NCI-H187 treated with DMSO at 0.1 percent for 48 hours (cell line): ENCODE measurements around the gene RAB26.

Source experiments
- DNase-seq: peaks from one replicate; lab custom pipeline; 2025; lab: John Stamatoyannopoulos, UW

RAB26 gene

DNA sequence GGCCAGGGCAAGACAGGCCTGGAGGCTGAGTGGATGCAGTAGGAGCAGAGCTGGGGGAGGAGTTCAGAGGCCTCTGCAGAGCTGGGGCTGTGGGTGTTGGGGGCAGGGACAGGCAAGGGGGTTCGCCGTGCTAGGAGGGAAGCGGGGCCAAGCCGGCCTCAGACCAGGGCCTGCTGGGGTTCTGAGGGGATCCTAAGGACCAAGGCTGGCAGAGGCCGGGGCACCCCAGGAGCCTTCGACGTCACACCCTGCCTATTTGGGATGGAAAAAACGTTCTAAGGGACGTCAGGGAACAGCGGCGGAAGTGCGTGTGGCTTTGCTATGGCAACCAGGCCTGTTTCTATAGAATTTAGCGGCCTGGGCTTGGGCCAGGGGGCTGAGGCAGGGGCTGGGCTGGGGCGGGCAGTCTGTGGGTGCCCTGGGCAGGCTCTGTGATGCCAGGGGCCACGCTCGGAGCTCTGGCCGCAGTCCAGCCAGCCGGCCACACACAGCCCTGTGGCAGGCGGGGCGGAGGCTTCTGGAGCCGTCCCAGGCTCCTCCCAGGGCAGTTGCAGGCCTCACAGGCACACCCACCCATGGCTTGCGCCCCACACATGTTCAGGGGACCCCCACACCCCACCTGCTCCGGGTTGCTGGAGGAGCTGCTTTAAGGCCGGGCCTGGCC, 10.9 kb downstream of the RAB26 start:
- no peak for DNase-seq

DNA sequence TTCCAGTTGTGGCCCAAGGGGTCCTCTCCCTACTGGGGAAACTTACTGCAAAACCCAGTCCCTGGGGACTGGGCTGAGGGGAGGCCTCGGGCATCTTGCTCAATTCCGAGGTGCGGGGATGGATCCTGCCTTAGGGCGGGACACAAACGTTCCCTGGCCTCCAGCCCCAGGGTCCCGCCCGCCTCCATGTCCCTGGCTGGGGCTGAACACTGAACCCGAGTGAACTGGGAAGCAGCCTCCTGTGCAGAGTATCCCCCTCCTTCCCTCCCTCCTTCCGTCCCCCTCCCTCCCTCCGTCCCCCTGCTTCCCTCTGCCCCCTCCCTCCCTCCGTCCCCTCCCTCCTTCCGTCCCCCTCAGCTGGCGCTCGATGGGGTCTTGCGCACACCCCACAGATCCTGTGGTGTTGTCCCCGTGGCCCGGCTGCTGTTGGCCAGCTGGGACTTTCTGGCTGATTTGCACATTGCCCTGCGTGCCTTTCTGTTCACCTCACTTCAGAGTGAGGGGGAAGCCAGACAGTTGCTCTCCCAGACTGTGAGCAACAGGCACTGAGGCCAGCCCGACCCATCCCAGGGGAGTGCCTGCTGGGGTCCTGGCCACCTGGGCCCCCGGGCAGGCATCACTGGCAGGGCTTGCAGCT, 12.6 kb downstream of the RAB26 start:
- DNase-seq, result no peak

DNA sequence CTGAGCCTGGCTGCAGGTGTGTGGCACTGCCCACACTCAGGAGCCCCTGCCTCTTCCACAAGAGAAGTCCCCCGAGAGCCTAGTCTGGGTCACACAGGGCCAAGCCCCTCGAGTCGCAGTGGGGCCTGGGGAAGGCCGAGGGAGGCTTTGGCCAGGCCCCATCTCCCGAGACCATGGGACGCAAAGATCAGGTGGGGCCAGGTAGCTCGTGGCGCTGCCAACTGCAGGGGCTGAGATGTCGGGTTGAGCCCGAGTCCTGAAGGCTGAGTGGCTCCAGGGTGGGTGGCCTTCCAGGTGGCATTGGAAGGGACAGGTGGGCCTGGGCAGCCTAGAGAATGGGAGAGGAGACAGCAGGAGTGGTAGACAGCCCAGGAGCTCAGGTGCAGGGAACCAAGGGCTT, 13.5 kb downstream of the RAB26 start:
- DNase-seq, result no peak

DNA sequence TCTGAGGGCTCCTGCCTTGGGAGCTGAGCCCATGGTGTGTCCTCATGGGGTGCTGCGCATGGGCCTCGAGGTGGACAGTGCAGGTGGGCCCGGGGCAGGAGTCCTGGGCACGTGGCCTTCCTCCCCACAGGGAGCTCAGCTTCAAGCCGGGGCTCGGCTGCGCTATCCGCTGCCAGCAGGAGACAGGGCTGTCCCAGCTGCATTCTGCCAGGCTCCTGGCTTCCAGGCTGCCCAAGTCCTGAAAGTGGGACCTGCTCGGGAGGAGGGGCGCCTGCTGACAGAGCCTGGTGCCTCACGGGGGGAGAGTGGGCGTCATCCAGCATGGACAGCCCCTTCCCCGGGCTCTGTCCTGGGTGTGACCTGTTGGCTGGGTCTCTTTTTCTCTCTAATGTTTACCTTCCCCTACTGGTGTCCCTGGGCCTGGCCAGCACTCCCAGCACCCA, 14.3 kb downstream of the RAB26 start:
- DNase-seq, result no peak

DNA sequence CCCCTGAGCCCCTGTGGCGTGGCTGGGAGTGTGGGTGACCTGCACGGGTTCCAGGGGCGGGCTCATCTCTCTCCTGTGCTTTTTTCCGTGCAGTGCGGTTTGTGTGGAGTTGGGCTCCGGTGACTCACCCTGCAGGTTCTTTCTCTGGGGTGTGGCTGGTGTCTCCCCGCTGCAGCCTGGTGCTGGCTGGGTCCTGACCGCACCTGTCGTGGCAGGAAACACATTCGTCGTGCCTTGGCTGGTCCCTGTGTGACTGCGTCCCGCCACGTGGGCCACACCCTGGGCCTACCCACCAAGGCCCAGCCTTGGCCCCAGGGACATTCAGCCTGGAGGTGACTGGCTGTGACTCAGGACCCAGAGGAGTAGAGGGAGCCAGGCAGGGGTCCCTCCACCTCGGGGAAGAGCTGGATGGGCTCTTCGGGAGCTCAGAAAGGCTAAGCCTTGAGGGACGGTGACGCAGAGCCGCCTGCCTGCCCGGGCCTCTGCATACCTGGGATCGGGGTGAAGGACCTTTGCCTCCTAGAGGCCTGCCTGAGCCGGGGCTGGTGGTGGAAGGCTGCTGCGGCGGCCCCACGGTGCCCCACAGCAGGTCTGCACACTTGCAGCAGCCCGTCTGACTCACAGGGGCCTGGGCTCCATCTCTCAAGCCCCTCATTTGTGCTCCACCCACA, 14.9 kb downstream of the RAB26 start:
- DNase-seq, result no peak

DNA sequence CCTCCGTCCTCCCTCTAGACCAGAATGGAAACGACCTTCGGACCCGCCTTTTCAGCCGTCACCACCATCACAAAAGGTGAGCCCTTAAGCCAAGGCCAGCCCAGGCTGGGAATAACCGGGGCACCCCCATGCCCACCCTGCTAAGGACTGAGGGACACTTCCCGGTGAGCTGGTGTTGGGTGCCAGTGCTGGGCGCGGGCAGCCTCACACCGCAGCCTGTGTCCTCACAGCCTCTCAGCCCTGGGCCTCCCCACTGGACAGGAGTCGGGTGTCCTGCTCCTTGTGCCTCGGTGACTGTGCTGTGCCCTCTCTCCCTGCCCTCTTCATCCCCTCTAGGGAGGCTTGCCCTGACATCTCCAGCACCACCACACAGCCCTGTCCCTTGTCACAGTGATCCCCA, 17.4 kb downstream of the RAB26 start:
- DNase-seq, result no peak

DNA sequence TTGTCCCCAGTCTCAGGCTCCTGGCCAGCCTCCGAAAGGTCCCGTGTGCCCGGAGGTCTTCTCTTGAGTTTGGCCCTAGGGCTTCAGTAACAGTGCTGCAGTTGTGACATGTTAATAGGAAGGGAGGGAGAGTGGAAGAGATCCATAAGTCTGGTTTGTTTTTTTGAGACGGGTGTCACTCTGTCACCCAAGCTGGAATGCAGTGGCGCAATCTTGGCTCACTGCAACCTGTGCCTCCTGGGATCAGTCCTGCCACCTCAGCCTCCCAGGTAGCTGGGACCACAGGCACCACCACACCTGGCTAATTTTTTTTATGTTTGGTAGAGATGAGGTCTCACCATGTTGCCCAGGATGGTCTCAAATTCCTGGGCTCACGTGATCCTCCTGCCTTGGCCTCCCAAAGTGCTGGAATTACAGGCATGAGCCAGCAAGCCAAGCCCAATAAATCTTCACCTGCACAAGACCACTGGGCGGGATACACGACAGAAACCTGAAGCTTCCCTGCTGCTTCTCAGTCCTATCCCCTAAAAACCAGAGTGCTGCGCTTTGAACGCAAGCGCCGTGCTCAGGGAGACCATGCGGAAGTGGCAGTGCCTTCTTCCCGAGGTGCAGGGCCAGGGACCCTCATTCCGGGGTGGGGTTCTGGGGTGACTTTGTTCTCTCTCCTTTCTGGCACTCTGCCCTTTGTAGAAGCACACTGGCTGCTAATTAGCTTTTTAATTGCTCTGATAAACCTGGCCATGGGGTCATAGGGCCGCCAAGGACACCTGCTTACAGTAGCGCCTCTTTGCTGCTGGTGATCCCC, 18.0 kb downstream of the RAB26 start:
- no peak for DNase-seq

DNA sequence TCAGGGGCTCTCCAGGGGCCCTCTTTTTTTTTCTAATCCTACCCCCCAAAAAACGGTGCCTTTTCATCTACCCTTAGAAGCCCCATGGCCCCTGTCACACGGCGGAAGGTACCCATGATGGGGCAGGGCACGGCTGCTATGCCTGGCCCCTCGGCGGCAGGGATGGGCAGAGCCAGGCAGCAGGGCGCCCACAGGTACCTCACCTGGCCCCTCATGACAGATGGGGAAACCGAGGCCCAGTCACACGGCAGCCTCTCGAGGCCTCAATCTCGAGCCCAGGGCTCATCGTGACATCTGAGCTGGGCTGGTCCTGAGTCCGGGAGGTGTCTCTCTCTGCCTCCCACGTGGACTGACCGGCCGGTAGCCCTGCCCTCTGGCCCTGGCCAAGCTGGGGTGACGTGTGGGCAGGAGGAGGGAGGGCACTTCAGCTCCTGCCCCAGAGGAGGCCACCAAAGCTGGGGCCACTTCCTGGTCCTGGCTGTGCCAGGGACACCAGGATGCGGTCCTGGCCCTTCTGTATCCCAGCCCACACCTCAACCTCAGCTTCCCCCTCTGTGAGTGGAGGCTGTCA, 18.7 kb downstream of the RAB26 start:
- DNase-seq, result no peak

DNA sequence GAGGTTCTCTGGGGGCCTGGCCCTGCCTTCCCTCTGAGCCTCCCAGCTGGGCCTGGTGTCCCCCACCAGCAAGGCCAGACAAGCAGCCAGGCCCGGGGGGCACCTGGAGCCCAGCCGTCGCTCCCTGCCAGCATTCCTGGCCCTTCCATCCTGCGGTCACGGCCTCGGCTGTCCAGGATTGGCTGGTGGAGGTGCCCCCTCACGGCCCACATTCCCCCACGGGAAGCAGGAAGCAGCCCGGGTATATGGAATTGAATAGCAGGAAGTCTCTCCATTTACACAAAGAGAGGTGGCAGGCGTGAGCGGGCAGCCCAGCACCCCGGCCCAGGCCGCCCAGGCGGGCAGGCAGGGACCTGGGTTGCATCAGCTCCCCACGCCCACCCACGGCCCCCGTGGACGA, 21.7 kb downstream of the RAB26 start:
- no peak for DNase-seq

DNA sequence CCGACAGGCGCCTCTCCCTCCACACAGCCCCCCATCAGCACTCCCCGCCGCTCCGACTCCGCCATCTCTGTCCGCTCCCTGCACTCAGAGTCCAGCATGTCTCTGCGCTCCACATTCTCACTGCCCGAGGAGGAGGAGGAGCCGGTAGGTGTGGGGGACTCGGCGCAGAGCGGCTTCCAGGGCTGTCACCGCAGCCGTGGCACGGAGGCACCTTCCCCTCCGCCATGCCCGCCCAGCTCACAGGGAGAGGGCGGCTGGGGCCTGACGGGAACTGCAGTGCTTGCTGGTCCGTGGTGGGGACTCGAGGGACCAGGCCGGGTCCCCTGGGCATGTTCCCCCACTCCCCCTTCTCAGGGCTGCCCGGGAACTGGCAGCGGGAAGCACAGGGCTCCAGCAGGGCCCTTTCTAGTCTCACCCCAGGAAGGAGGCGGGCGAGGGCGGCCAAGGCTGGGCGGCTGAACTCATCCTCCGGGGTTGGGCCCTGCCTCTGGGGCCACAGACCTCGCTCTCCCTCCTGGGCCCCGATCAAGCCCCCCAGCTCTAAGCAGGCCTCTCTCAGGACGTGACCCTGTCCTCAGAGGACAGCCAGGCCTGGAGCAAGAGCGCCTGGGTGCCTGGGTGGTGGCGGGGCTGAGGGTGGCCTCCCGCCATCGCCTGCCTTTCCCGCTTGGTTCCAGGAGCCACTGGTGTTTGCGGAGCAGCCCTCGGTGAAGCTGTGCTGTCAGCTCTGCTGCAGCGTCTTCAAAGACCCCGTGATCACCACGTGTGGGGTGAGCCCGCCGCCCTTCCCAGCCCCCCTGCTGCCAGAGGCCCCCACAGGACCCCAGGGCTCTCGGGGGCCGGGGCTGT, 22.4 kb downstream of the RAB26 start:
- DNase-seq, result no peak

DNA sequence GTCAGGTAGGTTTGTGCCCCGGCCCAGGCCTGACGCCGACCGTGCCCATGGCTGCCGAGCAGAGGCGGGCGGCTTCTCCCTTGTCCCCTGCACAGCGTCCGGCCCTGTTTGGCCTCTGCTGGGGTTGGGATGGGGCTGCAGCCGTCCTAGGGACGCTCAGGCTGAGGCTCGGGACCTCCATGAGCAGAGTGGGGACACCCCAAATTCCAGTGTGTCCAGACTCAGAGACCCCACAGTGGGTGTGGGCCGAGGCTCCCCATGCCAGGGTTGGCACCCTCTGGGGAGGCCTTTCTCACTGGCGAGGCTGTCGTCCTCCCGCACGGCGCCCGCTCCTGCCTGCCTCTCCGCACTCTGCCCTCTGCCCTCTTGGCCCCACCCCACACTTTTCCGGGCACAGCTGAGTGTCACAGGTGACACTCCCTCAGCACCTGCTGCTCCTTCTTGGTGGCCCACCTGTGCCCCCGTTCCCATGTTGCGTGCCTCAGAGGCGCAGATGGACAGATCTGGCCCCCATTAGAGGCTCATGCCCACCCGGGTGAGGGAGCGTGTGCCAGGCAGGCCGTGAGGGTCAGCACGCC, 23.3 kb downstream of the RAB26 start:
- no peak for DNase-seq

DNA sequence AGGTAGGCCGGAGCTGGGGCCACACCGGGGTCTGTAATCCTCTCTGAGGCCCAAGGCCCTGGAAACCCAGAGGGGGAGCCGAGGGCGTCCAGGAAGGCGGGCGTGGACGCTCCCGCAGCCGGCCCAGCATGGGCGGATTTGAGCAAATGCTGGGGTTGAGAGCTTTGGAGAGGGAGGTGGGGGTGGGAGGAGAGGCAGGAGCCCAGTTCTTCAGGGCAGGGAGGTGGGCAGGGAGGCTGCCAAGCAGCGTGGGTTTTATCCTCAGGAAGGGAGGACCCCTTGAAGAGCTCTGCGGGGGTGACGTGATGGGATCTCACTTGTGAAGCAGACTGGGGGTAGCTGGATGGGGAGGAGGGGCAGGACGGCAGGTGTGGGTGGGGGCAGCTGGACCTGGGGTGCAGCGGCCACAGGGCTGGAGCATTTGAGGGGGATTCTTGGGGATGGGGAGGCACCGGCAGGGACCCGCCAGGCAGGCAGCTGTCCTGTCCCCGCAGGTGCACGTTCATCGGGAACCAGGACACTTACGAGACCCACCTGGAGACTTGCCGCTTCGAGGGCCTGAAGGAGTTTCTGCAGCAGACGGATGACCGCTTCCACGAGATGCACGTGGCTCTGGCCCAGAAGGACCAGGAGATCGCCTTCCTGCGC, 24.4 kb downstream of the RAB26 start:
- DNase-seq, result no peak

DNA sequence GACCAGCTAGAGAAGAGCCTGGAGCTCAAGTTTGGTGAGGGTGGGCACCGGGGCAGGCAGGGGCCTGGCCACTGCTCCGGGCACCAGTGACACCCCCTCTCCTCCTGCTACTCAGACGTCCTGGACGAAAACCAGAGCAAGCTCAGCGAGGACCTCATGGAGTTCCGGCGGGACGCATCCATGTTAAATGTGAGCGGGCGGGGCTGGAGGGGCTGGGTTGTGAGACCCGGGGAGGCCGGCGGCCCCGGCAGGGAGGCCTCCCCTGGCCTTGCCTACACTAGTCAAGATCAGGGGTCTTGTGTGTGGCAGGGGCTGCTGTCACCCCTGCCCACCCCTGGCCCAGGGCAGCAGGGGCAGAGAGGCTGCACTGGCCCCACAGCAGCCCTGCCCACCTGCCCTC, 24.9 kb downstream of the RAB26 start:
- DNase-seq, result no peak

DNA sequence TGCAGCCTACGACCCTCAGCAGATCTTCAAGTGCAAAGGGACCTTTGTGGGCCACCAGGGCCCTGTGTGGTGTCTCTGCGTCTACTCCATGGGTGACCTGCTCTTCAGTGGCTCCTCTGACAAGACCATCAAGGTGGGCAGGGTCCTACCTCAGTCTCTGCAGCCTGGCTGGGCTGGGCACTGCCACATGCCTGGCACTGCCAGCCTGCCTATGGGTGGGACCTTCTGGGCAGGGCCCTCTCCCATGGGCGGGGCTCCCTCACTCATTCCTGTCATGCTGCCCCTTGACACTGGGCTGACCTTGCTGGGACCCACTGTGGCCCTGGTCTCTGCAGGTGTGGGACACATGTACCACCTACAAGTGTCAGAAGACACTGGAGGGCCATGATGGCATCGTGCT, 25.5 kb downstream of the RAB26 start:
- no peak for DNase-seq

DNA sequence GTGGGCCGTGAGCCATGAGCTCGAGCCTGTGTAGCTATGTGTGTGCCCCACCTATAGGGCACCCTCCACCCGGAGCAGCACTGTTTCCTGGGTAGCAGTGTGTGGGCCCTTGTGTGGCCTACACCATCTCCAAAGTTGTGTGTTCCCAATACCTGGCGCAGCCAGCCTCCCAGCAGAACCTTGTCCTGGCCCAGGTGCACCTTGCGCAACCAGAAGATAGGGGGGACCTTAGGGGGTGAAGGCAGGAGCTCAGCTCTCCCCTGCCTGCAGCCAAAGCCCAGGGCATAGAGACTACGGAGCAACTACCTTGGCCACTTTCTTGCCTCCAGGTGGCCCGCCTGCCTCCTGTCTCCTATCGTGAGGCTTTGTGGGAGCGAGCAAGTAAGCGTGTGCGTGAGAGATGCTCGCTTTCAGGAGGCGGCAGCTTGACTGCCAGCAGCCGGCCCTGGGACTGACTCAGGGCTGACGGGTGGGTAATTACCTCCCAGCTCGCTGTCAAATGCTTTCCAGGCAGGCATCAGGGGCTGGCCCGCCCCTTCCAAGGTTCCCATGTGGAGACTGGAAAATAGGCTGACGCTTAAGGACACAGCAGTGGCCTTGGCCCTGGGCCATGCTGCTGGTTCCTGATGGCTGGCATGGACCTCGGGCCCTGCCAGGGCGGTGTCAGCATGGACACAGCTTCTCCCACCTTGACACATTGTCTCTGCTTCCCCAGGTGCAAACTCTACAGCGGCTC, 26.1 kb downstream of the RAB26 start:
- DNase-seq, result no peak

DNA sequence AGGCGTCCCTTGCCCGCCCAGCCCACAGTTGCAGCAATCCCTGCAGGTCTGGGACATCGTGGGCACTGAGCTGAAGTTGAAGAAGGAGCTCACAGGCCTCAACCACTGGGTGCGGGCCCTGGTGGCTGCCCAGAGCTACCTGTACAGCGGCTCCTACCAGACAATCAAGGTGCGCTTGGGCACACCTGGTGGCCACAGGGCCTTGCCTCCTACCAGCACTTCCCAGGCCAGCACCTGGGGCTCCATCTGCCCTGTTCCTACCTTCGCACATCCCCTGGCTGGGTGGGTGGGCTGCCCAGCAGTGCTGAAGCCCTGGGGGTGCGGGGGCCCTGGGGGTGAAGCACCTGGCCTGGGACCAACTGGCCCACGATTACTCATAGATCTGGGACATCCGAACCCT, 27.0 kb downstream of the RAB26 start:
- DNase-seq, result no peak

DNA sequence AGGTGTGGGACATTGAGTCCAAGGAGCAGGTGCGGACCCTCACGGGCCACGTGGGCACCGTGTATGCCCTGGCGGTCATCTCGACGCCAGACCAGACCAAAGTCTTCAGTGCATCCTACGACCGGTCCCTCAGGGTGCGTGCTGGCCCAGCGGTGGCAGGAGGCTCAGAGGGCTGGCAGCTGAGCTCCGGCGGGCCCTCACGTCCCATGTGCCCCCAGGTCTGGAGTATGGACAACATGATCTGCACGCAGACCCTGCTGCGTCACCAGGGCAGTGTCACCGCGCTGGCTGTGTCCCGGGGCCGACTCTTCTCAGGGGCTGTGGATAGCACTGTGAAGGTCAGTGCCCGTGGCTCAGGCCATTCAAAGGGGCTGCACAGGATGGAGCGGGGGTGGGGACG, 27.6 kb downstream of the RAB26 start:
- DNase-seq, result no peak

DNA sequence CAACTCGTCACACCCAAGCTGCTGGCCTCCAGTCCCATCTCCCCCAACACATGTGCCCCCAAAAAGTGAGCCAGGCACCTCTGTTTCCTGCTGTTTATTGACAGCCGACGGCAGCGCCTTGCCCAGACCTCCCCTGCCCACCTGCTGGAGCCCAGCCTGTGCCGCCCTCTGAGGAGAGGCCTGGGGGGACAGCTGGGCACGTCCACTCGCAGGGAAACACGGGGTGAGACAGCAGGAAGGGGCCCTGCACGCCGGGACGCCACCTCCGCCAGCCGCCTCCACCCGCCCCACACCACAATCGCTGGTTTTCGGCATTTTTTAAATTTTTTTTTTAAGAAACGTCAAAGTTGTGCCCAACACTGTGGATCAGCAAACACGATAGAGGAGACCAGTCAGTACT, 28.7 kb downstream of the RAB26 start:
- no peak for DNase-seq

DNA sequence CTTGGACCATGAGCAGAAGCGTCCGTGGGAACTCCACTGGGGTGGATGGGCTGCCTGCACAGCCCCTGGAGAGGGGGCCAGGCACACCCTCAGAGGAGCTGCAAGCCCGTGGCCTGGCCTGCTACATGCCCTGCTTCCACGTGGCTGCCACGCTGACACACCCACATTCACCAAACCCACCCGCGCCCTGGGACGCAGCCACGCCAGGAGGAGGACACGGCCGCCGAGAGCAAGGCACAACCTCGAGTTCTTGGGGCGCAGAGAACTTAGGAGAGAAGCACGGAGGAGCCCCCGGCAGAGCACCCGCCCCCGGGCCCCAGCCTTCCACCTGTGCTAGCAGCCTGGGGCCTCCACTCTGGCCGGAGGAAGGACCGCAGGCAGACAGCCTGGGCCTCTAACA, 29.1 kb downstream of the RAB26 start:
- no peak for DNase-seq
